SK-N-MC (cell line): ENCODE results near the gene ZDHHC20.

ENCODE experiments used
- DNase-seq: peaks from one replicate; pipeline ENCODE4 v3.0.0-alpha.2; 2011; ENCODE audit warnings: low read depth, low spot score
- H3K27ac ChIP-seq: fragments of 200-600 bp; sonication (generic); 2 replicates; pipeline ENCODE4 v1.5.1; 2016; ENCODE audit warnings: mixed run types
- H3K36me3 ChIP-seq: fragments of 200-600 bp; sonication (generic); 2 replicates; pipeline ENCODE4 v1.6.1; 2017; ENCODE audit warnings: antibody characterized with exemption, low read length, mixed read lengths; ENCODE audit not compliant: insufficient read depth
- H3K4me3 ChIP-seq: fragments of 200-600 bp; sonication (generic); 2 replicates; pipeline ENCODE4 v1.5.1; 2016
- H3K9ac ChIP-seq: fragments of 200-600 bp; sonication (generic); 2 replicates; pipeline ENCODE4 v1.8.0; 2017; ENCODE audit warnings: mixed run types, mixed read lengths; ENCODE audit not compliant: insufficient read length
- H3K9me3 ChIP-seq: fragments of 200-600 bp; sonication (generic); 2 replicates; pipeline ENCODE4 v1.6.1; 2017; ENCODE audit warnings: low read depth, mild to moderate bottlenecking, antibody characterized with exemption, low read length, moderate library complexity, mixed read lengths
- EZH2 ChIP-seq: fragments of 200-600 bp; sonication (generic); IDR thresholded peaks from one replicate; pipeline ENCODE4 v1.6.1; 2017; ENCODE audit warnings: antibody characterized with exemption
- FOXP2 ChIP-seq: optimal IDR thresholded peaks from 2 replicates; pipeline ENCODE3; 2011; ENCODE audit warnings: mild to moderate bottlenecking, moderate library complexity; ENCODE audit not compliant: insufficient read depth; ENCODE audit errors: extremely low read length, control extremely low read depth
- POLR2AphosphoS5 ChIP-seq: IDR thresholded peaks from 2 replicates; pipeline ENCODE4 v1.6.1; 2012; ENCODE audit warnings: mild to moderate bottlenecking, low read depth, low read length, borderline replicate concordance

Gene ZDHHC20

GRCh38 chr13:21446656-21447055 is 12.4 kb downstream of the ZDHHC20 start:
- no peak overlapping the region for H3K27ac ChIP-seq
- no peak for DNase-seq
- TF ChIP-seq EZH2 = no peak
- no peak overlapping the region for H3K4me3 ChIP-seq
- no peak overlapping the region for H3K9ac ChIP-seq
- no peaks in the 10 kb centered on the region for H3K36me3 ChIP-seq
- peaks cover 3% of the 10 kb centered on the region; the same call in 1 of the 2 replicates for H3K9me3 ChIP-seq

- TF ChIP-seq FOXP2 = no peak
- no peak for TF ChIP-seq POLR2AphosphoS5
- TF ChIP-seq EZH2 = no peak
Observed at GRCh38 chr13:21445759-21446158, 13.3 kb downstream of the ZDHHC20 start.

GRCh38 chr13:21443171-21443570 is 15.9 kb downstream of the ZDHHC20 start:
- H3K36me3 ChIP-seq = no peaks in the 10 kb centered on the region
- H3K9me3 ChIP-seq = peaks cover 7% of the 10 kb centered on the region; the same call in 1 of the 2 replicates
- no peak overlapping the region for H3K4me3 ChIP-seq
- no peak for TF ChIP-seq POLR2AphosphoS5
- TF ChIP-seq FOXP2 = no peak
- TF ChIP-seq EZH2 = no peak
- no peak overlapping the region for H3K27ac ChIP-seq
- DNase-seq = no peak
- no peak overlapping the region for H3K9ac ChIP-seq

More at GRCh38 chr13:21445759-21446158, 13.3 kb downstream of the ZDHHC20 start:
- DNase-seq = no peak
- Histone ChIP-seq H3K9me3 (peaks cover 3% of the 10 kb centered on the region; the same call in 1 of the 2 replicates), H3K36me3 (no peaks in the 10 kb centered on the region), H3K27ac (no peak overlapping the region), H3K9ac (no peak overlapping the region), H3K4me3 (no peak overlapping the region)

GRCh38 chr13:21436582-21436981 is 22.5 kb downstream of the ZDHHC20 start:
- Histone ChIP-seq H3K36me3 (peaks cover 13% of the 10 kb centered on the region; the same call in 1 of the 2 replicates), H3K9ac (no peak overlapping the region), H3K4me3 (no peak overlapping the region), H3K9me3 (peaks cover 15% of the 10 kb centered on the region; the same call in 1 of the 2 replicates), H3K27ac (no peak overlapping the region)
- no peak for TF ChIP-seq FOXP2
- TF ChIP-seq EZH2 = no peak
- TF ChIP-seq POLR2AphosphoS5 = no peak
- DNase-seq = no peak

GRCh38 chr13:21435687-21436151 is 23.4 kb downstream of the ZDHHC20 start:
- Histone ChIP-seq H3K4me3 (no peak overlapping the region), H3K27ac (no peak overlapping the region), H3K9me3 (peaks cover 15% of the 10 kb centered on the region; the same call in 1 of the 2 replicates), H3K36me3 (peaks cover 15% of the 10 kb centered on the region; the same call in 1 of the 2 replicates), H3K9ac (no peak overlapping the region)
- DNase-seq = no peak
- TF ChIP-seq FOXP2 (no peak), EZH2 (no peak), POLR2AphosphoS5 (no peak)

- Histone ChIP-seq H3K9me3 (peaks cover 15% of the 10 kb centered on the region; the same call in 1 of the 2 replicates), H3K36me3 (peaks cover 15% of the 10 kb centered on the region; the same call in 1 of the 2 replicates), H3K4me3 (no peak overlapping the region), H3K27ac (no peak overlapping the region), H3K9ac (no peak overlapping the region)
- TF ChIP-seq FOXP2 = no peak
- no peak for TF ChIP-seq EZH2
- TF ChIP-seq POLR2AphosphoS5 = no peak
- DNase-seq = no peak
Observed at GRCh38 chr13:21435231-21435630, 23.9 kb downstream of the ZDHHC20 start.

- H3K4me3 ChIP-seq = no peak overlapping the region
- no peak overlapping the region for H3K9ac ChIP-seq
- TF ChIP-seq EZH2 (no peak), POLR2AphosphoS5 (no peak), FOXP2 (no peak)
- no peak for DNase-seq
- peaks cover 20% of the 10 kb centered on the region; the same call in 1 of the 2 replicates for H3K9me3 ChIP-seq
- H3K36me3 ChIP-seq = peaks cover 19% of the 10 kb centered on the region; the same call in 1 of the 2 replicates
- no peak overlapping the region for H3K27ac ChIP-seq
Observed at GRCh38 chr13:21434588-21434987, 24.5 kb downstream of the ZDHHC20 start.

GRCh38 chr13:21429211-21429610 is 29.9 kb downstream of the ZDHHC20 start:
- H3K9me3 ChIP-seq = peaks cover 4% of the 10 kb centered on the region; the same call in 1 of the 2 replicates
- no peak overlapping the region for H3K4me3 ChIP-seq
- H3K36me3 ChIP-seq = 0 out of 2 replicates have a peak, but pooled peaks cover 8% of the 10 kb centered on the region
- H3K9ac ChIP-seq = no peak overlapping the region
- no peak overlapping the region for H3K27ac ChIP-seq
- no peak for DNase-seq
- TF ChIP-seq FOXP2 (no peak), EZH2 (no peak), POLR2AphosphoS5 (no peak)

- DNase-seq = no peak
- H3K27ac ChIP-seq = no peak overlapping the region
- peaks cover 4% of the 10 kb centered on the region; the same call in 1 of the 2 replicates for H3K9me3 ChIP-seq
- TF ChIP-seq POLR2AphosphoS5 (no peak), EZH2 (no peak), FOXP2 (no peak)
- no peak overlapping the region for H3K4me3 ChIP-seq
- 0 out of 2 replicates have a peak, but pooled peaks cover 6% of the 10 kb centered on the region for H3K36me3 ChIP-seq
- no peak overlapping the region for H3K9ac ChIP-seq
Observed at GRCh38 chr13:21427741-21428140, 31.4 kb downstream of the ZDHHC20 start.
